CD4-positive, alpha-beta T cell (primary cell): ENCODE measurements around the gene GOLPH3L. TPM values are rescaled to one million over a fixed set of nuclear protein-coding genes. Genes with fewer than 3 reads are reported as not detected.
"Not testable (repeated sequence)": the region's sequence is repeated elsewhere in the genome, so short reads cannot be mapped to it uniquely, and the experiment has no call there.

Experiments
- ATAC-seq: fragments of 200-7000 bp; cut with Tn5 transposase; one replicate; pipeline ENCODE4 v1.10.0; 2022; ENCODE audit warnings: mild to moderate bottlenecking; ENCODE audit not compliant: poor library complexity
- CTCF ChIA-PET: fragments of 350-600 bp; sonication (Branson Sonifier 250); formaldehyde crosslinking; loops from one replicate; lab custom pipeline; 2021; ENCODE audit warnings: antibody characterized with exemption, inconsistent platforms; lab: Charles Lee
- POLR2A ChIA-PET: fragments of 350-600 bp; sonication (Branson Sonifier 250); formaldehyde crosslinking; loops from one replicate; lab custom pipeline; 2021; ENCODE audit warnings: antibody characterized with exemption, inconsistent platforms; lab: Charles Lee
- DNase-seq, 14 experiments: peaks; one replicate each; pipeline ENCODE4 v3.0.0-alpha.2; 2013 to 2020; ENCODE audit warnings: mixed read lengths in 2 of 14
- H3K27ac ChIP-seq, 2 donors: one replicate each; pipeline versions ENCODE4 v1.5.1 to v1.7.0; 2013; ENCODE audit warnings: low read length in 2 of 2, low read depth in 1 of 2, mild to moderate bottlenecking in 1 of 2
- H3K27me3 ChIP-seq, 2 experiments: 1 replicate in 1 of 2; 2 replicates in 1 of 2; pipeline versions ENCODE4 v1.6.1 to v1.7.0; 2013; ENCODE audit warnings: low read length in 2 of 2, control low read depth in 1 of 2, mild to moderate bottlenecking in 1 of 2, moderate library complexity in 1 of 2; ENCODE audit not compliant: insufficient read depth in 2 of 2, control insufficient read depth in 1 of 2
- H3K36me3 ChIP-seq: one replicate; pipeline ENCODE4 v1.6.1; 2013; ENCODE audit warnings: low read length, control low read depth; ENCODE audit not compliant: insufficient read depth
- H3K4me1 ChIP-seq: one replicate; pipeline ENCODE4 v1.6.1; 2013; ENCODE audit warnings: low read length, control low read depth; ENCODE audit not compliant: insufficient read depth
- H3K4me3 ChIP-seq: one replicate; pipeline ENCODE4 v1.5.1; 2013; ENCODE audit warnings: mild to moderate bottlenecking, low read length, moderate library complexity
- H3K9me3 ChIP-seq, 2 experiments: 1 replicate in 1 of 2; 2 replicates in 1 of 2; pipeline versions ENCODE4 v1.6.1 to v1.7.0; 2013; ENCODE audit warnings: low read length in 2 of 2, mild to moderate bottlenecking in 2 of 2, control low read depth in 1 of 2, moderate library complexity in 1 of 2; ENCODE audit not compliant: control insufficient read depth in 1 of 2, insufficient read depth in 1 of 2
- H3K27ac Mint-ChIP-seq: one replicate; pipeline ENCODE4 v1.8.0; 2020; ENCODE audit warnings: mixed read lengths
- H3K27me3 Mint-ChIP-seq: one replicate; pipeline ENCODE4 v1.8.0; 2021; ENCODE audit warnings: mixed read lengths
- H3K36me3 Mint-ChIP-seq: one replicate; pipeline ENCODE4 v1.8.0; 2021; ENCODE audit warnings: low read depth, mixed read lengths
- H3K4me1 Mint-ChIP-seq: one replicate; pipeline ENCODE4 v1.8.0; 2021; ENCODE audit warnings: low read depth, mixed read lengths
- H3K4me3 Mint-ChIP-seq: one replicate; pipeline ENCODE4 v1.8.0; 2020; ENCODE audit warnings: mild to moderate bottlenecking, mixed read lengths
- H3K9me3 Mint-ChIP-seq: one replicate; pipeline ENCODE4 v1.8.0; 2020; ENCODE audit warnings: mixed read lengths
- CTCF ChIP-seq: fragments of 200-600 bp; IDR thresholded peaks from one replicate; pipeline ENCODE4 v1.8.0; 2022; ENCODE audit warnings: antibody characterized with exemption, mild to moderate bottlenecking
- intact Hi-C, 2 experiments: fragments of 100-400 bp; cut with DNase I in 1 of 2; cut with micrococcal nuclease in 1 of 2; formaldehyde crosslinking; loops; one replicate each; pipeline versions ENCODE4 v1.15.1 to v1.9.0; 2023 to 2025; cut with DNase I, micrococcal nuclease
- total RNA-seq, 174 experiments: library from RNA in 2 of 174; stranded (reverse) in 2 of 174; gene quantifications; one replicate each; pipeline ENCODE4 v1.2.3 and lab custom pipeline; 2021 to 2026

GOLPH3L gene
- total RNA-seq, 2 experiments from 2014 or later, result 2.4 to 2.6 TPM

GRCh38 chr1:150609732-150610131, 87.2 kb downstream of the GOLPH3L start:
- peaks cover 8% of the 10 kb centered on the region for H3K36me3 ChIP-seq
- no peaks in the 10 kb centered on the region for H3K27me3 ChIP-seq
- POLR2A ChIA-PET, result interaction anchor here (1.2 to 2.1 kb wide), 3 partner anchors 19 to 49 kb away, joined by 4 to 7 read pairs (median 6); partner anchors contain the start of genes ENSA and MCL1
- CTCF ChIA-PET, result interaction anchor here (1.2 to 3.6 kb wide), 3 partner anchors 11 to 50 kb away, joined by 4 to 18 read pairs (median 4); partner anchors contain the start of gene MCL1
- Mint-ChIP-seq H3K9me3 (no peaks in the 10 kb centered on the region), H3K4me1 (peaks cover 32% of the 10 kb centered on the region), H3K27ac (peak overlapping the region; percentile 12), H3K36me3 (peaks cover 16% of the 10 kb centered on the region), H3K27me3 (no peaks in the 10 kb centered on the region), H3K4me3 (no peak overlapping the region)
- H3K27ac ChIP-seq, result peak overlapping the region in 1 of 2 donors; percentile 29
- TF ChIP-seq CTCF, result no peak
- peaks cover 49% of the 10 kb centered on the region for H3K4me1 ChIP-seq
- DNase-seq, result no peak
- no peak overlapping the region for H3K4me3 ChIP-seq
- intact Hi-C loops, result loop anchor here in 1 of 2 experiments (2.0 kb wide), 1 partner anchor 47 kb away; no protein-coding TSS in a partner anchor
- ATAC-seq, result no peak
- no peaks in the 10 kb centered on the region for H3K9me3 ChIP-seq

- H3K9me3 Mint-ChIP-seq, result no peaks in the 10 kb centered on the region
- no peak overlapping the region for H3K27ac Mint-ChIP-seq
- CTCF ChIA-PET, result interaction anchor here (0.7 kb wide), 1 partner anchor 113 kb away, joined by 4 read pairs; no protein-coding TSS in a partner anchor
- intact Hi-C loops, result no loop called here
- no peak for ATAC-seq
- Histone ChIP-seq H3K36me3 (peaks cover 13% of the 10 kb centered on the region), H3K9me3 (no peaks in the 10 kb centered on the region), H3K27me3 (no peaks in the 10 kb centered on the region), H3K27ac (no peak overlapping the region), H3K4me3 (no peak overlapping the region), H3K4me1 (peaks cover 17% of the 10 kb centered on the region)
- no peak for DNase-seq
- peaks cover 14% of the 10 kb centered on the region for H3K36me3 Mint-ChIP-seq
- H3K4me1 Mint-ChIP-seq, result peaks cover 13% of the 10 kb centered on the region
- POLR2A ChIA-PET, result interaction anchor here (1.5 kb wide), 1 partner anchor 27 kb away, joined by 4 read pairs; the partner anchor contains the start of gene MCL1
- H3K4me3 Mint-ChIP-seq, result no peak overlapping the region
- H3K27me3 Mint-ChIP-seq, result no peaks in the 10 kb centered on the region
- no peak for TF ChIP-seq CTCF
Measured at GRCh38 chr1:150606463-150607142, 90.4 kb downstream of the GOLPH3L start.

GRCh38 chr1:150605451-150605731, 91.6 kb downstream of the GOLPH3L start:
- intact Hi-C loops, H3K27me3 ChIP-seq, H3K27me3 Mint-ChIP-seq, H3K9me3 ChIP-seq, H3K4me1 Mint-ChIP-seq, H3K4me1 ChIP-seq, H3K4me3 ChIP-seq, H3K27ac Mint-ChIP-seq, H3K4me3 Mint-ChIP-seq, H3K9me3 Mint-ChIP-seq, ATAC-seq, DNase-seq, H3K27ac ChIP-seq: not testable (repeated sequence)
- peaks cover 10% of the 10 kb centered on the region for H3K36me3 Mint-ChIP-seq
- peaks cover 19% of the 10 kb centered on the region for H3K36me3 ChIP-seq
- ChIA-PET CTCF (interaction anchor here (1.0 to 1.1 kb wide), 2 partner anchors 16 to 44 kb away, joined by 3 read pairs; no protein-coding TSS in a partner anchor), POLR2A (interaction anchor here (0.9 kb wide), 1 partner anchor 38 kb away, joined by 5 read pairs; no protein-coding TSS in a partner anchor)
